Neural crest cell (in vitro differentiated cells): Measurements from ENCODE around the gene KCNQ1OT1. TPM values are rescaled to one million over a fixed set of nuclear protein-coding genes. Genes with fewer than 3 reads are reported as not detected.

Source experiments
- DNase-seq: peaks from one replicate; pipeline ENCODE4 v3.0.0; 2021; ENCODE audit warnings: low read depth, mixed read lengths, low spot score
- H3K27ac Mint-ChIP-seq: one replicate; pipeline ENCODE4 v1.8.0; 2021; ENCODE audit warnings: mild to moderate bottlenecking, mixed read lengths; ENCODE audit not compliant: unreplicated experiment
- H3K27me3 Mint-ChIP-seq: 2 replicates; pipeline ENCODE4 v1.8.0; 2021; ENCODE audit warnings: low read depth, mild to moderate bottlenecking, mixed read lengths
- H3K36me3 Mint-ChIP-seq: 2 replicates; pipeline ENCODE4 v1.8.0; 2021; ENCODE audit warnings: low read depth, mild to moderate bottlenecking, mixed read lengths
- H3K4me1 Mint-ChIP-seq: 2 replicates; pipeline ENCODE4 v1.8.0; 2021; ENCODE audit warnings: mixed read lengths
- H3K4me3 Mint-ChIP-seq: one replicate; pipeline ENCODE4 v1.8.0; 2021; ENCODE audit warnings: mild to moderate bottlenecking, mixed read lengths
- H3K9me3 Mint-ChIP-seq: 2 replicates; pipeline ENCODE4 v1.8.0; 2021; ENCODE audit warnings: mixed read lengths
- CTCF ChIP-seq: fragments of 200-600 bp; sonication (generic); conservative IDR thresholded peaks from 2 replicates; pipeline ENCODE4 v1.5.0; 2021; ENCODE audit warnings: antibody characterized with exemption, mild to moderate bottlenecking
- total RNA-seq: library from RNA; stranded (reverse); gene quantifications from 2 replicates; pipeline ENCODE4 v1.2.1, GENCODE V29; 2021

The KCNQ1OT1 gene
- total RNA-seq, 1 donor from 2014 or later, result 2.3 TPM

DNA sequence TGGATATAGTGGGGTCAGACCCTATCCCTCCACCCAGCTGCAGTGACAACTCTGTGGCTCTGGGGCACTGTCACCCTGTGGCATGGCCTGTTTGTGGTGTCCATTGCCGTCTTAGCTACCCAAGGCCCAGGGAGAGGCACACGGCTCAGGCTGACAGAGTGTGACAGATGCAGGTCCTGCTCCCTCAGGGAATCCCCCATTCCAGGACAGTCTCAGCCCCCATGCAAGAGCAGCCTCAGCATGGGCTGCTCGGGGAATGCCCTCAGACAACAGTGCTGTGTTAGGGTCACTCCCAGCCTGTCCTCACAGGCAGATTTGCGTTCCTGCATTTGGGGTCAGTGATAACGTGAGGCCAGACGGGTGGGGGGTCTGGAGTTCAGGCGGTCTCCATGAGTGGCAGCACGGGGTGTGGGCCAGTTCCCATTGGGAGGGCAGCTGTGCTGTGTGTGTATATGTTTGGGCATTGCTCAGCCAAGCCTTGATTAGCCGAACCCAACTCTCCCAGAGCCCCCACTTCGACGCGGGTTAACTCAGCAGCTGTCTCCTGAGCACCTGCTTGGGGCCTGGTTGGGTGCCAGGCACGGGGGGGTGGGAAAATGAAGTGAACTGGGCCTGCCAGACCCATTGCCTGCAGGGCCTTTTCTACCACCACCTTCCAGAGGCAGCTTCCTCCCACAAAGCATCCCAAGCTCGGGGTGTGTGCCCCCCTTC is 5.3 kb upstream of the KCNQ1OT1 start:
- H3K4me3 Mint-ChIP-seq, result no peak overlapping the region
- no peak overlapping the region for H3K27ac Mint-ChIP-seq
- peaks cover 3% of the 10 kb centered on the region for H3K9me3 Mint-ChIP-seq
- H3K27me3 Mint-ChIP-seq, result peaks cover 7% of the 10 kb centered on the region
- no peaks in the 10 kb centered on the region for H3K36me3 Mint-ChIP-seq
- TF ChIP-seq CTCF, result no peak
- H3K4me1 Mint-ChIP-seq, result peaks cover 31% of the 10 kb centered on the region
- no peak for DNase-seq

GRCh38 chr11:2704356-2704755 is 4.6 kb upstream of the KCNQ1OT1 start:
- Mint-ChIP-seq H3K9me3 (no peaks in the 10 kb centered on the region), H3K27me3 (peaks cover 7% of the 10 kb centered on the region), H3K27ac (peak overlapping the region; percentile 2), H3K4me1 (peaks cover 31% of the 10 kb centered on the region), H3K4me3 (peak overlapping the region; percentile 27), H3K36me3 (no peaks in the 10 kb centered on the region)
- TF ChIP-seq CTCF, result no peak
- no peak for DNase-seq

- Mint-ChIP-seq H3K36me3 (no peaks in the 10 kb centered on the region), H3K9me3 (no peaks in the 10 kb centered on the region), H3K27me3 (peaks cover 9% of the 10 kb centered on the region), H3K4me1 (peaks cover 33% of the 10 kb centered on the region), H3K27ac (no peak overlapping the region), H3K4me3 (peak overlapping the region; percentile 54)
- DNase-seq, result no peak
- no peak for TF ChIP-seq CTCF
Measured at GRCh38 chr11:2703363-2704141, 3.8 kb upstream of the KCNQ1OT1 start.

DNA sequence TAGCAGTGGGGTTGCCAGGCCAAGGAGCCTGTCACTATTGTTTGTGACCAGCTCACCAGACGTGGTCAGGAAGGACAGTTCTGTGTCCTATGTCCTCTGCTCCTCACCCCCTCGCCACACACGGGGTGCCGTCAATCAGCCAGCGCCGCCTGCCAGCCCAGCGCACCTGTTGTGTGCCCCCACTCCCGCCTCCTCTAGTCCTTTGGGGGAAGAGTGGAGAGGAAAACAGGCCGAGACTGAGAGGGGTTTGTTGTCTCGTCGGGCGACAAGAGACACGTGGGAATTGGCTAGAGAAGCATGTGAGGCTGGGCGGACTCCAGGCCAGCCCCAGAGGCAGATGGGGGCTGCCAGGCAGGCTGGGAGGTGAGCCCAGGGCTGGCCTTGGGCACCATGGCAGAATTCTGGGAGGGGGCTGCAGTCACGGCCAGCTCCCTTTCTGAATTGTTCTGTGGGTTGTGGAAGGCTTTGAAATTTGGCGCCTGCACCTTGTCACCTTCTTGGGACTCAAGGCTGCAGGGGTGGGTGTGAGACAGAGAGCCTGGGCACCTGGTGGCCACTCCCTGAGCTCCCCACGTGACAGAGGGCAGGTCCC is 3.1 kb upstream of the KCNQ1OT1 start:
- Mint-ChIP-seq H3K27ac (no peak overlapping the region), H3K4me1 (peaks cover 40% of the 10 kb centered on the region), H3K9me3 (no peaks in the 10 kb centered on the region), H3K36me3 (no peaks in the 10 kb centered on the region), H3K27me3 (peaks cover 13% of the 10 kb centered on the region), H3K4me3 (peak overlapping the region; percentile 81)
- DNase-seq, result no peak
- no peak for TF ChIP-seq CTCF

- no peaks in the 10 kb centered on the region for H3K9me3 Mint-ChIP-seq
- peak overlapping the region; percentile 81 for H3K4me3 Mint-ChIP-seq
- no peak for DNase-seq
- H3K4me1 Mint-ChIP-seq, result peaks cover 48% of the 10 kb centered on the region
- no peak overlapping the region for H3K27ac Mint-ChIP-seq
- no peak for TF ChIP-seq CTCF
- no peaks in the 10 kb centered on the region for H3K36me3 Mint-ChIP-seq
- peaks cover 11% of the 10 kb centered on the region for H3K27me3 Mint-ChIP-seq
Measured at GRCh38 chr11:2701898-2702434, 2.2 kb upstream of the KCNQ1OT1 start.
